Breast epithelium (tissue), 4 donors: ENCODE results near the gene PSME2. TPM values are rescaled to one million over a fixed set of nuclear protein-coding genes. Genes with fewer than 3 reads are reported as not detected.

Experiments used
- DNase-seq, 2 donors: peaks; one replicate each; pipeline ENCODE4 v3.0.0-alpha.2; 2019; ENCODE audit warnings: low spot score in 2 of 2
- H3K27ac ChIP-seq, 2 donors: fragments of 200-600 bp; sonication (generic) in 1 of 2; one replicate each; pipeline ENCODE4 v1.5.1; 2016 to 2019; ENCODE audit warnings: mild to moderate bottlenecking in 1 of 2
- H3K27me3 ChIP-seq, 2 donors: fragments of 200-600 bp; sonication (generic) in 1 of 2; one replicate each; pipeline versions ENCODE4 v1.5.1 to v1.6.0; 2017 to 2019; ENCODE audit warnings: control low read depth in 1 of 2, mild to moderate bottlenecking in 1 of 2
- H3K36me3 ChIP-seq: fragments of 200-600 bp; one replicate; pipeline ENCODE4 v1.5.1; 2019
- H3K4me1 ChIP-seq, 2 donors: fragments of 200-600 bp; sonication (generic); one replicate each; pipeline ENCODE4 v1.5.1; 2016 to 2019; ENCODE audit warnings: control low read depth in 1 of 2
- H3K4me3 ChIP-seq, 3 donors: fragments of 200-600 bp; sonication (generic); 1 replicate in 2 of 3; 2 replicates in 1 of 3; pipeline ENCODE4 v1.5.1; 2016 to 2019; ENCODE audit warnings: mild to moderate bottlenecking in 3 of 3, moderate library complexity in 2 of 3
- H3K9me3 ChIP-seq, 2 donors: fragments of 200-600 bp; sonication (generic) in 1 of 2; one replicate each; pipeline ENCODE4 v1.5.1; 2016 to 2019; ENCODE audit warnings: control low read depth in 1 of 2
- POLR2A ChIP-seq: fragments of 450-650 bp; IDR thresholded peaks from one replicate; pipeline ENCODE4 v1.6.1; 2016; ENCODE audit warnings: antibody characterized with exemption, mild to moderate bottlenecking, moderate library complexity
- POLR2AphosphoS5 ChIP-seq, 3 donors: sonication (generic); formaldehyde crosslinking; IDR thresholded peaks; one replicate each; pipeline ENCODE4 v1.6.1; 2017; ENCODE audit warnings: antibody characterized with exemption in 3 of 3
- intact Hi-C: fragments of 100-400 bp; cut with DNase I; formaldehyde crosslinking; loops from one replicate; pipeline ENCODE4 v1.15.1; 2023; ENCODE audit warnings: low total_unique reads
- total RNA-seq, 3 donors: library from RNA; depleted of rRNA; stranded (reverse); fragments of >200 nt; gene quantifications; one replicate each; pipeline ENCODE4 v1.1.0, GENCODE V29; 2016
- TF ChIP-seq, protein P1 (sequence below), 3 donors: fragments of 450-650 bp; IDR thresholded peaks; one replicate each; pipeline ENCODE4 v1.5.1; 2016 to 2017; ENCODE audit warnings: antibody characterized with exemption in 3 of 3, mild to moderate bottlenecking in 3 of 3, moderate library complexity in 3 of 3

The PSME2 gene
- total RNA-seq, 3 donors from 2014 or later = 22.1 to 69.2 (median 62.1) TPM

DNA sequence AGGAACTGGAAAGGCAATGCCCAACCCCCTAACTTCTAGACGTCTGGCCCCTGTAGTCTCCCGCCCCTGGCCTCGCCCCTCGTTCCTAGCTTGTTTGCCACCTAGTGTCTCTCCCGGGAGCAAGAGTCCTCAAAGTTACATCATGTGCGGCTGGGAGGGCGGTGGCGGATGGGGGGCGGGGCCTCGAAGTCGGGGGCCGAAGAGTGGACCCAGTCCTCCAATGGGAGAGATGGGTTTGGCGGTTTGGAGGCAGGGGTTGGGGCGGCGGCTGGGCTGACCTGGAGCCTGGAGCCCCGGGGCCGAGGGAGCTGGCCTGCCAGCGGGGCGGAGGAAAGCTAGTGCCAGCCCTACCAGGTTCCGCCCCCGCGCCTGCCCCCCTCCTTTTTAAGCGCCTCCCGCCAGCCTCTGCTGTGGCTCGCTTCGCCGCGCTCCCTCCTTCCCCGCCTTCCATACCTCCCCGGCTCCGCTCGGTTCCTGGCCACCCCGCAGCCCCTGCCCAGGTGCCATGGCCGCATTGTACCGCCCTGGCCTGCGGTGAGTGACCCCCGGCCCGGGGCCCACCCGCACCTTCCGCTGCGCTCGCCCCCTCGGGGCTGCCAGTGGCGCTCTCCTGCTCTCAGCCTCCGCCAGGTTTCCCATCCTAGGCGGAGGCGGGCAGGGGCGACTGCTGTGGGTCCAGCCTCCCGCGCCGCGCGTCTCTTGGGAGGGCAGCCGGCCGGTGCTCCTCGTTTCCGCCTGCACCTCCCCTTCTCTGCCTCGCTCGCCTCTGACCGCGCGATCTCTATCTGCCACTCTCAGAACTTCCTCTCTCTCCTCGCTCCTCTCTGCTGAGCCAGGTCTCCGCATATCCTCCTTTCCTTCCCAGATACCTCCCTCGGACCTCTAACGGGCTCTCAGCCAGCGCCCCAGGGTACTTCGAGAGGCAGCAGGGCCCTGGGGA, 52.2 kb downstream of the PSME2 start, which contains the start of gene PCK2:
Gene PCK2 (plus strand): TSS at position 411 of the 940 bp plus-strand sequence. CDS start 95 bp downstream, at position 506.
- peak; percentile 91 to 94 for DNase-seq
- TF ChIP-seq POLR2AphosphoS5 (IDR thresholded peaks at IDR 0.05) (peak in 2 of 3 donors; percentile 18 to 41), POLR2A (peak; percentile 29)
- TF ChIP-seq, protein P1, sequence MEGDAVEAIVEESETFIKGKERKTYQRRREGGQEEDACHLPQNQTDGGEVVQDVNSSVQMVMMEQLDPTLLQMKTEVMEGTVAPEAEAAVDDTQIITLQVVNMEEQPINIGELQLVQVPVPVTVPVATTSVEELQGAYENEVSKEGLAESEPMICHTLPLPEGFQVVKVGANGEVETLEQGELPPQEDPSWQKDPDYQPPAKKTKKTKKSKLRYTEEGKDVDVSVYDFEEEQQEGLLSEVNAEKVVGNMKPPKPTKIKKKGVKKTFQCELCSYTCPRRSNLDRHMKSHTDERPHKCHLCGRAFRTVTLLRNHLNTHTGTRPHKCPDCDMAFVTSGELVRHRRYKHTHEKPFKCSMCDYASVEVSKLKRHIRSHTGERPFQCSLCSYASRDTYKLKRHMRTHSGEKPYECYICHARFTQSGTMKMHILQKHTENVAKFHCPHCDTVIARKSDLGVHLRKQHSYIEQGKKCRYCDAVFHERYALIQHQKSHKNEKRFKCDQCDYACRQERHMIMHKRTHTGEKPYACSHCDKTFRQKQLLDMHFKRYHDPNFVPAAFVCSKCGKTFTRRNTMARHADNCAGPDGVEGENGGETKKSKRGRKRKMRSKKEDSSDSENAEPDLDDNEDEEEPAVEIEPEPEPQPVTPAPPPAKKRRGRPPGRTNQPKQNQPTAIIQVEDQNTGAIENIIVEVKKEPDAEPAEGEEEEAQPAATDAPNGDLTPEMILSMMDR (IDR thresholded peaks at IDR 0.05) = peak in 2 of 3 donors; percentile 10 to 21
- Histone ChIP-seq H3K27ac (peak within 1 kb of the TSS; percentile 95 to 99), H3K9me3 (no peaks in the 10 kb centered on the region), H3K36me3 (no peaks in the 10 kb centered on the region), H3K4me1 (peaks cover 0 to 4% of the 10 kb centered on the region in 2 donors), H3K27me3 (no peaks in the 10 kb centered on the region), H3K4me3 (peak within 1 kb of the TSS; percentile 91 to 98 (median 93))
- intact Hi-C loops = no loop called here

Other genes starting within 250 kb of the PSME2 start
- 10 to 100 TPM; 38.4 to 48.8 (median 40.0) TPM for gene DHRS4, start 192.8 kb downstream of the PSME2 start, total RNA-seq
- gene DHRS4L2, start 157.7 kb downstream of the PSME2 start, total RNA-seq = 10 to 100 TPM; 13.4 to 22.9 (median 16.8) TPM
- gene CARMIL3, start 94.6 kb downstream of the PSME2 start, total RNA-seq = under 1 TPM; 0.16 to 0.98 (median 0.73) TPM
- gene CPNE6, start 75.0 kb downstream of the PSME2 start, total RNA-seq = not detected
- gene PCK2, start 52.3 kb downstream of the PSME2 start, total RNA-seq = 10 to 100 TPM; 20.5 to 51.5 (median 24.3) TPM
- gene DCAF11, start 31.8 kb downstream of the PSME2 start, total RNA-seq = 10 to 100 TPM; 78.6 to 81.6 (median 80.9) TPM
- gene NRL, start 31.7 kb downstream of the PSME2 start, total RNA-seq = 1 to 10 TPM; 2.1 to 5.6 (median 2.5) TPM
- 1 to 10 TPM; 1.2 to 2.6 (median 1.6) TPM for gene FITM1, start 16.0 kb downstream of the PSME2 start, total RNA-seq
- 100 to 1,000 TPM in 2 of 3 donors, 10 to 100 TPM in 1; 91.1 to 151 (median 135) TPM for gene PSME1, start 10.4 kb downstream of the PSME2 start, total RNA-seq
- gene EMC9, start 5.0 kb downstream of the PSME2 start, total RNA-seq = 10 to 100 TPM; 13.4 to 19.0 (median 16.5) TPM
- 10 to 100 TPM; 29.1 to 43.8 (median 41.0) TPM for gene RNF31, start 888 bp upstream of the PSME2 start, total RNA-seq
- gene IRF9, start 14.7 kb upstream of the PSME2 start, total RNA-seq = 10 to 100 TPM; 44.6 to 76.0 (median 54.7) TPM
- gene REC8, start 25.5 kb upstream of the PSME2 start, total RNA-seq = 10 to 100 TPM in 1 of 3 donors, 1 to 10 TPM in 2; 2.9 to 10.2 (median 6.6) TPM
- gene IPO4, start 42.2 kb upstream of the PSME2 start, total RNA-seq = 10 to 100 TPM; 17.0 to 41.6 (median 21.7) TPM
- gene TM9SF1, start 48.8 kb upstream of the PSME2 start, total RNA-seq = 10 to 100 TPM; 52.3 to 75.7 (median 71.1) TPM
- gene TSSK4, start 59.1 kb upstream of the PSME2 start, total RNA-seq = 1 to 10 TPM in 1 of 3 donors, not detected in 2; 1.3 TPM
- gene CHMP4A, start 66.9 kb upstream of the PSME2 start, total RNA-seq = 10 to 100 TPM; 66.5 to 88.8 (median 85.0) TPM
- gene MDP1, start 69.5 kb upstream of the PSME2 start, total RNA-seq = 10 to 100 TPM; 13.1 to 20.8 (median 17.1) TPM
- 100 to 1,000 TPM; 118 to 165 (median 150) TPM for gene NEDD8, start 85.8 kb upstream of the PSME2 start, total RNA-seq
- 10 to 100 TPM; 59.3 to 74.6 (median 66.1) TPM for gene GMPR2, start 86.3 kb upstream of the PSME2 start, total RNA-seq
- gene TINF2, start 96.0 kb upstream of the PSME2 start, total RNA-seq = 10 to 100 TPM; 53.1 to 71.9 (median 55.5) TPM
- 10 to 100 TPM in 1 of 3 donors, 1 to 10 TPM in 1, under 1 TPM in 1; 0.32 to 18.7 (median 1.6) TPM for gene TGM1, start 116.6 kb upstream of the PSME2 start, total RNA-seq
- 10 to 100 TPM; 24.8 to 41.6 (median 34.4) TPM for gene RABGGTA, start 125.0 kb upstream of the PSME2 start, total RNA-seq
- gene DHRS1, start 153.2 kb upstream of the PSME2 start, total RNA-seq = 10 to 100 TPM; 21.9 to 45.7 (median 32.1) TPM
- gene NOP9, start 153.2 kb upstream of the PSME2 start, total RNA-seq = 10 to 100 TPM; 18.4 to 21.0 (median 19.0) TPM
- 10 to 100 TPM in 2 of 3 donors, 1 to 10 TPM in 1; 8.0 to 14.4 (median 10.4) TPM for gene CIDEB, start 161.4 kb upstream of the PSME2 start, total RNA-seq
- gene LTB4R2, start 163.5 kb upstream of the PSME2 start, total RNA-seq = 10 to 100 TPM in 1 of 3 donors, 1 to 10 TPM in 2; 8.5 to 11.1 (median 9.4) TPM
- 10 to 100 TPM in 2 of 3 donors, 1 to 10 TPM in 1; 5.7 to 18.4 (median 12.8) TPM for gene LTB4R, start 164.9 kb upstream of the PSME2 start, total RNA-seq
- 10 to 100 TPM; 13.8 to 60.6 (median 27.7) TPM for gene ADCY4, start 188.5 kb upstream of the PSME2 start, total RNA-seq
- 10 to 100 TPM; 10.7 to 13.4 (median 12.0) TPM for gene RIPK3, start 193.4 kb upstream of the PSME2 start, total RNA-seq
- gene NFATC4, start 221.6 kb upstream of the PSME2 start, total RNA-seq = 10 to 100 TPM; 28.6 to 67.2 (median 32.8) TPM